GM19395 (cell line): Measurements from ENCODE around the gene TNIP2.
A peak's percentile ranks its signal among the peaks of the same experiment; 100 is the strongest.

Experiments used
- ATAC-seq: cut with Tn5 transposase; IDR thresholded peaks from one replicate; pipeline ENCODE4 v1.9.1; 2021; ENCODE audit warnings: mild to moderate bottlenecking, moderate library complexity; ENCODE audit not compliant: unreplicated experiment

Gene TNIP2, protein sequence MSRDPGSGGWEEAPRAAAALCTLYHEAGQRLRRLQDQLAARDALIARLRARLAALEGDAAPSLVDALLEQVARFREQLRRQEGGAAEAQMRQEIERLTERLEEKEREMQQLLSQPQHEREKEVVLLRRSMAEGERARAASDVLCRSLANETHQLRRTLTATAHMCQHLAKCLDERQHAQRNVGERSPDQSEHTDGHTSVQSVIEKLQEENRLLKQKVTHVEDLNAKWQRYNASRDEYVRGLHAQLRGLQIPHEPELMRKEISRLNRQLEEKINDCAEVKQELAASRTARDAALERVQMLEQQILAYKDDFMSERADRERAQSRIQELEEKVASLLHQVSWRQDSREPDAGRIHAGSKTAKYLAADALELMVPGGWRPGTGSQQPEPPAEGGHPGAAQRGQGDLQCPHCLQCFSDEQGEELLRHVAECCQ

DNA sequence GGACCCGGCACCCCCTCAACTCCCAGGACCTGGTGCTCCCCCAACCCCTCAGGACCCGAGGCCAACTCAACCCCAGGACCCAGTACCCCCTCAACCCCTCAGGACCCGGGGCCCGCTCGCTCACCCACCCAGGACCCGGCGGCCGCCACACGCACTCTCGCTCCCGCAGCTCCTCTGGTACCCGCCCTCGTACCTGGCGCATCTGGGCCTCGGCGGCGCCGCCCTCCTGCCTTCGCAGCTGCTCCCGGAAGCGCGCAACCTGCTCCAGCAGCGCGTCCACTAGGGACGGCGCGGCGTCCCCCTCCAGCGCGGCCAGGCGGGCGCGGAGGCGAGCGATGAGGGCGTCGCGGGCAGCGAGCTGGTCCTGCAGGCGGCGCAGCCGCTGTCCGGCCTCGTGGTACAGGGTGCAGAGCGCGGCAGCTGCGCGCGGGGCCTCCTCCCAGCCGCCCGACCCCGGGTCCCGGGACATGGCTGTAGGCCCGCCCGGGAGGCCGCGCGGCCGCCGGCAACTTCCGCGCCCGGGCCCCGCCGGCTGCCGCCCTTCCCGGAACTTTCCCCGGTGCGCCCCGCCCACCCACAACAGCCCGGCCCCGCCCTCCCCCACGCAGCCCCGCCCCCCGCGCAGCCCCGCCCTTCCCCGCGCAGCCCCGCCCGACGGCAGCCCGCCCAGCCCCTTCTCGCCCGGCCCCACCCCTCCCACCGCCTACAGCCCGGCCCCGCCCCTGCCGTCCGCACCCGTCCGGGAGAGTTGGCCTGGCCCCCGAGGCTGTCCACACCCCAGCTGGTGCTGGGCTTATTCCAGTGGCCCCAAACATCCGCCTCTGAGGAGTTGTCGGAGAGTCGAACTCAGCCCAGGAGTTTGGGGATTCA lies at the start of gene TNIP2:
TSS of gene TNIP2 (minus strand) at position 516 of the 870 bp plus-strand sequence. CDS start at position 469, 47 bp downstream.
- peak; percentile 62 for ATAC-seq

DNA sequence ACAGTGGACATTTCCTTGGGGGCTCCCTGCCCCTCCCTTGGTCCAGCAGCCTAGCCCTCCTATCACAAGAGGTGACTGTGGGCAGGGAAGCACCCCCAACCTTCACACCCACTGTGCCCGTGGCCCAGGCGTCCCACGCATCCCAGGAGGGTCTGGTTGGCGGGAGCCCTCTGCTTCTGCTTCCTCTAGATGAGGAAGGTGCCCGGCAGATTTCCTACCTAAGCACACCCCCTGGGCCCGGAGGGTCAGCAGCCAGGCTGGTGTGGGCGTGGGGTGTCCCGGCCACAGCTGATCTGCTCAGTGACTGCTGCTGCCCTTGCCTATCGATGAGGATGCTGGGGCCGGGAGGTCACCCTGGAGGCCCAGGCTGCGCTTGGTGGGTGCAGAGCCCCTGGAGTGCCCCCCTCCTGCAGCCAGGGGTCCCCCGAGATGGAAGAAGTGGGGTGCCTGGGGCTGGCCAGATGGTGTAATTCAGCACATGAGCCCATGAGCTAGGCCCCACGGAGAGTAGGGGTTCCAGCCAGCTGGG lies 48.9 kb upstream of the TNIP2 start:
- no peak for ATAC-seq

DNA sequence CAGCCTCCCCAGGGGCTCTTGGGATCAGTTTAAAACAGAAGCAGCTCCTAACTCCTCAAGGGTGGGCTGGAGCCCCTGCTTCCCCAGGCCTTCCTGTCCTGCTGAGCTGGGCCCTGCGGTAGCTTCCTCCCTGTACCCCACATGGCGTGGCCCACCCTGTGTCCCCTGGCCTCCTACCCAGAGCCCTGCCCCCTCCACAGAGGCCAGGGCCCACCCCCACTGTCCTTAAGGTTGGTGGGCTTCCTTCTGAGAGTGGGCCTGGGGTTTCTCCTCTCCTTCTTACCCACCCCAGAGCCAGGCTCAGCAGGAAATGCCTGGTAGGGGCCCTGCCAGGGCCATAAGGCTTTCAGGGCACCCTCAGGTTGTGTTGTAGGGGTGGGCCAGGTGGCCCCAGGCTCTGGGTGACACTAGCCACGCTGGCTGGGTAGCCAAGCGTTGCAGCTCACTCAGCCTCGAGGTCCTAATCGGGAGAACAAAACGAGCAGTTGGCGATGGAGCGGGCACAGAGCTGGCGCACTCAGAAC lies 48.4 kb upstream of the TNIP2 start:
- ATAC-seq = no peak

DNA sequence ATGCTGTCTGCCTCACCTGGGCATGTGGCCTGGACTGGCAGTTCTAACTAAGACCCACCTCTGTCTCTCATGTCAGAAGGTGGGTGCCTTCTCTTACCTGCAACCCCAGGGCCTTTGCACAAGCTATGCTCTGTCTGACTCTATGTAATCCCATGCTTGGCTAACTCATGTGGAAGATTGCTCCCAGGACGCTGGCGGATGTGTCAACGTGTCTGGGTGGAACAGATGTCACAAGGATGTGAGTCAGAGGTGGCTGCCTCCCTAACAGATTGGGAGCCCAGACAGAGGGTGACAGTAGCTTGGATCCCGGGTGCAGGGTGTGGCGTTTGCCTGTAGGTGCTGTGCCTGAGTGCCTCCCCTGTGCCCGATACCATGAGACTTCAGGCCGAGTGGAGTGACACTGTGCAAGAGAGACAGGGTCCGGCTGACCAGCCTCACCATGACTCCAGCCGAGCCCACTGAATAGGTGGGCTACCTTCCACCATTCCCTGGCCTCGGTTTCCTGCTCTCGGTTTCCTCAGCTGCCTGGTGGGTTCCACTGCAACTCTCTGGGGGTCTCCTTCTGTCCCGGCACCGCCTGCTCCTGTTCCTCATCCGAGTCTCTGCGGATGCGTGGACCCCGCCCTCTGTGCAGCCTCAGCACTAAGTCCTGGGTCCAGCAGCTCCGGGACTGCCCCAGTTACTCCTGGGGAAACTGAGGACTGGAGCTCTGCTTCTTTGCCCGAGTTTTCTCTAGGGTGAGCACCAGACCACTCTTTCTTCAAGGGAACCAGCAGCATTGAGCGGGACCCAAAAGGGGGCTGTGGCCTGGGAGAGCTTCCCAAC lies 47.7 kb upstream of the TNIP2 start:
- ATAC-seq = no peak

DNA sequence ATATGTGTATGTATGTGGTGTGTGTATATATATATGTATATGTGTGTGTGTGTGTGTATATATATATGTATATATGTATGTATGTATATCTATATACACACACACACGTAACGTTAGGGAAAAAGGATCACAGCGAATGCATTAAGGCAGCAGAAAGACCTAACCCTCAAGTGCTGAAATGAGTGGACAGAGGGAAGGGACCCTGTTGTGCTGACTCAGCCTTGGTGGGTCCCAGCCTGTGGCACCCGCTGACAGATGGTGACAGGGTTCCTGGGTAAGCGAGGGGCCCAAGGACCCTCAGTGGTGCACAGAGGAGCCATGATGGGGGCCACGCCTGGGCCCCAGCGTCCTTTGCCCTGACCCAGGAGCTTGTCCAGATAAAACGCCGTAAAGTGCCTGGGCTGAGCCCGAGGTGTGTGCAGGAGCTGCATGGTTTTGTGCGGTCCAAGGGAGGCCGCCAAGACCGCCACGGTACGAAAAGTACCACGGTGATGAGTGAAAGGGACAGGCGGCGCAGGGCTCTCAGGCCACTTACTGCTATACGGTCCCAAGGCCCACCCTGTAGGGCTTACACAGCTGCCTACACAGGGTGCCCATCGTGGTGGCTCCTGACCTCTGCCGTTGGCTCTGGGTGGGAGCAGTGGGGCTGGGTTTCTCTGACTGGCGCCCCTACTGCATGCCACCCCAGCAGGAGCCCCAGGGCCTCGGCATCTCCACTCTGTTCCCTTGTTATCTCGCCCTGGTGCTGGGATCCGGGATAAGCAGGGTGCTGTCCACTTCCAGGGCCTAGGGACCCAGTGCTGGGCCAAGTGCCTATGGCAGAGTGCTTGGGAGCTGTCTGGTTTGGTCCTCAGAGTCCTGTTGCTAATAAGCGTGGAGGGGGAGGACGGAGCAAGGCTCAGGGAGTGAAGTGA lies 46.7 kb upstream of the TNIP2 start:
- ATAC-seq = no peak

DNA sequence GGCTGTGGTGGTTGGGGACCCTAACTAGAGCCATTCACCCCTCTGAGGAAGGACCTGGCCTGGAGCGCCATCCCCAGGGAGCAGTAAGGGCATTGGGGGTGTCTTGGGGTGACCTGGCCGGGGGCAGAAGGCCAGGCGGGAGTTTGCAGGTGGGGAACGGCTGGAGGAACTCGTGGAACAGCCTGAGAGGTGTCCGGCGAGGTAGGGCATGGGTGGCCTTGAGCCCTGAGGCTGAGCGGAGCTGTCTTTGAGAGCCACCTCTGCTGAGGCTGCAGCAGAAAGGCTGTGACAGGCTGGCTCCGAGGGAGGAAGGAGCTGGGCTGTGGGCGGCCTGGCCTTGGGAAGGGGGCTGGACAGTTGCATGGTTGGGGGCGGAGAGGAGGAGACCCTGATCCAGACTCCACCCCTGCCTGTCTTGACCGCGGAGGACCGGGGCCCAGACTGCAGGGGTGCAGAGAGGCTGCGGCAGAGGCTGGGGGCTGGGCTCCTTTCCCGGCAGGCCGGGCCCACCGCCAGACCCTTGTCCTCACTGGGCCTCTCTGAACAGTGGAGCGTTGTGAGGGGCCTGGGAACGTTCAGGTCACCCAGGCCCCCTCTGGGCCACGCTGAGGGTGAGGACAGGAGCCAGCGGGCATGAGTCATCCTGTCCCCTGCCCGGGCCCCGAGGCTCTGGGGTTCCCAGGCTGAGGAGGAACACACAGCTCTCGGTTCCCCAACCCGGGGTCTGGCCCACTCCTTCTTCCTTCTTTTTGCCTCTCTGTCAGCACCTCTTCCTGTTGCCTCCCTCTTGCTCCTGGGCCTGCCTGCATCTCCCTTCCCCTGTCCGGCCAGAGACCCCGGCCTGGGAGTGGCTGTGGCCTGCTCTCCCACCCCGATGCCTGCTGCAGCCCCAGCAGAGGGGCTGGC lies 44.8 kb upstream of the TNIP2 start:
- no peak for ATAC-seq

DNA sequence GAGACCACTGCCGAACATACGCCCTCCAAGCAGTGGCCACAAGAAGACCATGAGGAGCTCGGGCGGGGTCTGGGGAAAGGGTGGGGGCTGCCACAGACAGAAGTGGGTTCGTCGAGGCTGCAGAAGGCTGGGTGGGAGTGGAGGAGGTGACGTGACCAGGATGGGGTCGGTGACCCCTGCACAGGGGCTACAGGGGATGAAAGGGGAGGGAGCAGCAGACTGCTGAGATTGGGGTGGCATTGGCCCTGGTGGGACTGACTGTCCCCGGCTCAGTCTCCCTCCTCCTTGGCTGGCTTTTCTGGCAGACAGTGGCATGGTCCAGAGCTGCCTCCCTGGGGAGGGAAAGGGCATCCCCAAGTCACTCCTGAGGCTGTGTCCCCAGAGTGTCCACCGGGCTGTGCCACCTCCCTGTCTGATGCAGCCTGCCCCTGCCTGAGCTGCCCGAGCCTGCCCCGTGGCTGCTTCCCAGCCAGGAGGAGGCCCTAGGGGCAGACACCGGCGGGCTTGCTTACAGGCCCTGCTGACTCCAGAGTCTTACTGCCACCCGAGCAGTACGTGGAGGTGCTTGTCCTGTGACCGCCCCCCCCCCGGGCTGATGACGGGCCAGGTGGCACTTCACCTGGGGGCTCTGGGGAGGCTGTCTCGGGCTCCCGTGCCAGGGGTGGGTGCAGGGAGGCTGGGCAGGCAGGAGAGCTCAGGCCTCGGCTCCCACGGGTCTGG lies 44.0 kb upstream of the TNIP2 start:
- no peak for ATAC-seq

DNA sequence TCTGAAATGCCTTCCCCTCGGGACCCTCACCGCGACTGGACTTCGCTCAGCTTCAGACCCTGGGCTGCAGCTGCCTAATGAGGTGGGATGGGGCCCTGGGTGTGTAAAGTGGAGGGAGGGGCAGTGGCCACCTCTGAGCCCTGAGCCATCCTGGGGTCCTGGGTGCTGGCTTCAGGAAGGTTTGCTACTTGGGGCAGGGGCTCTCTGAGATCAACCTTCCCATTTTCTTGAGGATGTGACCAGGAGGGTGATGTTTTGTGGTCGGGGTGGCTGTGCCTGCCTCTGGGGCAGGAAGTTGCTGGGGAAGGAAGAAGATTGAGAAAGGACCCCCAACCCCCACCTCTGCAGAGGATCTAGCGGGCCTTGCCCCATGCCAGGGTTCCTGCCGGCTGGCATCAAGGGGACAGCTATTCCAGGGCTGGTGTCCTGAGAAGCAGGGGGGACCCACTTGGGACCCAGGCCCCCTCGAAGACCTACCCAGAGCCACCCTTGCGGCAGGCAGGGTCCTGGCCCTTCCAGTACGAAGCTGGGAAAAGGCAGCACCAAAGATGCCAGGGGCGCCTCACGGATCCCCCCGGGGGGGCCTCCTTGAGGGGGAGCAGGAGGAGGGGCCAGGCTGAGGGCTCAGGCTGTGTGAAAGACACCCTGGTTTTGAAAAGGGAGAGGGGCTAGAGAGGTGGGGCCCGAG lies 43.2 kb upstream of the TNIP2 start:
- ATAC-seq = no peak

DNA sequence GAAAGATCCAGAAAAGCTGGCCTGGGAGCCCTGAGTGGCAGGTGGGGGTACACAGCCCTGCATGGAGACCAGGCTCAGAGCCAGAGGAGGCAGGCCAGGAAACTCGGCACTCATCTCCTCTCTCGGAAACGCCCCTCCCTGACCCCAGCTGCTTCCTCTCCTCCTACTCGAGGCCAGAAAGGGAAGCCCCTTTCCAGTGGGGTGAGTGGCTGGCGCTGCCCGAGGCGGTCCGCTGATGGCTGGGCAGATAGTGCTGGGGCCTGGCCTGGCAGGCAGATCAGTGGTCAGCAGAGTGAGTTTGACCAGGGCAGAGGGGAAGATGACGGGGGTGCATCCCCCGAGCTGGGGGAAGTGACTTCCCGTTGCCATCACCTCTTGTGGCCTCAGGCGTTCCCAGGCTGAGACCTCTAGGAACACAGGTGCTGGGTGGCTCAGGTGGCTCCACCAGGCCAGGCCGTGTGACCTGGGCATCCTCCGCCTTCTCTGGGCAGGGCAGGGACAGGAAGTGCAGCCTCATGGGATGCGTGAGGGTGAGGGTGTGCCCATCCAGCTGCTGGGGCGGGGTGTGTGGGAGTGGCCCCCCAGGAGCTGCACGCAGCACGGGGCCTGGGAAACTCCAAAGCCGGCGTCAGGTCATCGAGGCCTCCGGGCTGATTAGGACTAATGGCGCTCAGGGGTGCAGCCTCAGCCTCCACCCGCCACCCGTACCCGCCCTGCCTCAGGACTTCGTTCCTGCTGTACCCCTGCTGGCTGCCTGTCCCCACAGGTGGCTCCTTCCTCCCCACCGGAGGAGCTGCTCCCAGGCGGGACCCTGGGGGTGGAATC lies 42.5 kb upstream of the TNIP2 start:
- ATAC-seq = peak; percentile 51

DNA sequence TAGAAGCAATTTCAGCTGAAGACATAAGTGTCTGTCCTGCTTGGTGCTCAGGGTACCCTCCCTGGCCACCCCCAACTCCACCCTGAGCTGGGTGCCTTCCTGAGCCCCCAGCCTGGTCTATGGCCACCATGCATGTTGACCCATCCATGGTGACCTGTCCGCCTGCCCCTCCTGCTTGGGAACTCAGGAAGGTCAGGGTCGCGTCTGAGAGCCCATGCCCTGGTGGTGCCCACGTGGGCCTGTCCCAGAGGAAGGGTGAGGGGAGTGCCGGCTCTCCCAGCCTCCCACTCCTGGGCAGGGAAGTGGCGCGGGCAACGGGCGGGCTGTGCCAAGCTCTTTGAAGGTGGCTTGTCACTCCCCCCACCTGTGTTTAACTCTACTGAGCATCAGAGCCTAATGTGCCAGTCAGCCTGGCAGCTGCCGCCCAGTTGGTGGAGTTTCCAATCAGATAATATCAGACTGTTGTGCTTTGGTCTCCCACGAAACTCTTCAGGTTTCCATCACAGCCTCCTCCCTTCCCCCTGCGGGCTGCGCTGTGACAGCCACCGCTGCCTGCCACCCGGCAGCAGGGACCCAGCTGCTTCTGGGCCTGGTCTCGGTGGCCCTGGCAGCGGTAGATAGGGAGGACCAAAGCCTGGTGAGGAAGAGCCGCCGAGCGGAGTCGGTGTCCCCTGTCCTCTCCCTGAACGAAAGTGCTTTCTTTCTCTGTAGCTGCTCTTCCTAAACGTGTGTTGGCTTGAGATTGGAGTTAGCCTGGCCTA lies 41.6 kb upstream of the TNIP2 start:
- peak; percentile 2 for ATAC-seq

DNA sequence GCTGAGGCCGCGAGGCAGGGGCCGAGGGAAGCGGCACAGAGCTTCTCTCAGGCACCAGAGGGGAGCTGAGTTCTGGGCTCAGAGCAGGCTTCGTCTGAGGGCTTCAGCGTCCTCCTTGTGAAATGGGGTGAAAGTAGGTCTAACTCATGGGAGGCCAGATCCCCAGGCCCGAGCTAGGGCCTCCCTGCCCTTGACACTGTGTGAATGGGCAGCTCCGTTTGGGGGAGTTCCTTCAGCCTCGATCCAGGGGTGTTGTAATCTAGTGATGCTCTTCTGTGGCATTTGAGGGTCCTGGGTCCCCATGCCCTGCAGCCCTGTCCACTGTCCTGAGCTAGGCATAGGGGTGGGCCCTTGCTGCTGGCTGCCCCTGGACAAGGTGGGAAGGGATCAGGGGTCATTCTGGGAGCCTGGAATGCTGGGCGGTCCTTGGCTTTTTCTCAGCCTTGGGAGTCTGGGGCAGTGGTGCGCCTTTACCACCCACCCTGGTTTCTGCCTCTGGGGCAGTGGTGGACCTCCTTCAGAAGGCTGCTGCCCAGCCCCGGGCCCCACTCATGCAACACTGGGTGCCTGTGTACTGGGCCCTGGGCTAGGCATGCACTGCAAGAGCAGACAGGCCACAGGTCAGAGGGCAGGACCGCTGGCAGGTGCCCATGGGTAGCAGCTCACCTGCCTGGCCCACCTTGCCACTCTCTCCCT lies 40.9 kb upstream of the TNIP2 start:
- ATAC-seq = no peak

DNA sequence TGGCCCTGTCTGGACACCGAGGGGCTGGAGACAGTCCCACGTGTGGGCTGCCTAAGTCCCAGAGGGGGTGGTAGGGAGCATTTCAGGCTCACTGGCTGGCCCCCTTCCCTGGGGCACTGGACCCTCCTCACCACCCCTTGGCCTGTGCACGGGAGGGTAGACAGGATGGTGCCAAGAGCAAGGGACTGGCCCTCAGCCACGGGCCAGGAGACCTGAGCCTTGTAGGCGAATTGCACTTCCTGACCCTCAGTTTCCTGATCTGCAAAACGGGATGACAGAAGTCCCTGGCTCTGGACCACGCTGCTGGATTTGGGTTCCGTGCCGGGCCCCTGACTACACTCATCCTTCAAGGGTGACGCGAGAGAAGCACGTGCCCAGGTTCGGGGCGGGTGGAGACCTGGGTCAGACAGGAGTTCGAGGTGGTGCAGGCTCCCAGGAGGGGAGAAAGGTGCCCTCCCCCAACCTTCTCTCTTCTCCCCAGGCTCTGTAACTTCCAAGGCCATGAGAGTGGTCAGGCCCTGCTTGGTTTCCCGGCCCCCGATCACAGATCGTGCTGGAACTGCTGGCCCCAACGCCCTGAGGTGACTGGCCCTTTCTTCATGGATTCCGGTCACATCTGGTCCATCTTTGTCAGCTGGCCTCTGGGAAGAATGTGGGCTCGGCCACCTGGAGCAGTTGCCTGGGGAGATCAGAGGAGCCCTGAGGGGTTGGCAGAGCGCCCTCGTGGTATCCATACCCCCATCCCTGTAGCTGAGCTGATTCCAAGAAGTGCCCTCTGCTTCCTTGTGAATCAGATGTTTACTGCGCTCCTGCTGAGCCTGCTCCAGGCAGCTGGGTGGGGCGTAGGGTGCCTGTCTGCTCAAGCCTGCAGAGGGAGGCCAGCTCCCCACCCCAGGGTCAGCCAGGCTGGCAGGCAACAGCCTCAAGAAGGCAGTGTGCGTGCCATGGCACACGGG lies 40.0 kb upstream of the TNIP2 start:
- no peak for ATAC-seq

DNA sequence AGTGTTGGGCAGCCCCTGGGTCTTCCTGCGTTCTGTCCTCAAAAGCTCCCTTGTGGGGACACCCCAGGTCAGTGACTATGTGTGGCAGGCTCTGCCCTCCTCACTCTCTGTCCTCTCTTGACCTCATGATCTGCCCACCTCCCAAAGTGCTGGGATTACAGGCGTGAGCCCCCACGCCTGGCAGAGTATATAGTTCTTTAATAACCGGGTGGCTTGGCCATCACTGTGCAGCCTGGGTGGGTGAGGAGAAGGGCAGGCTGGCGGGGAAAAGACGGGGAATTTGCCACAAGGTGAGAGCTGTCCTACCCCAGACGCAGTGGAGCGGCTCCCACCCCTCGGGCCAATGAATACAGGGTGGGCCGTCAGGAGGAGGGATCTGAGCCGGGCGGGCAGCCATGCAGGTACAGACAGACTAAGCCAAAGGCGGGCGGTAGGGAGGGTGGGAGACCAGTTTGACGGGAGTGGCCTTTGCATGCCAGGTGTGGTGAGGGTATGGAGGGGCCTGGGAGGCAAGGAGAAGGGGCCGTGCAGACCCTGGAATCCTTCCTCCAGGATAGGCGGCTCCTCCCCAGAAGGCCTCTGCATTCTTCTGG lies 39.3 kb upstream of the TNIP2 start:
- no peak for ATAC-seq
